Ishikawa (cell line): ENCODE results near the gene NTM.

Source experiments
- CREB1 ChIP-seq: IDR thresholded peaks from 2 replicates; pipeline ENCODE4 v1.6.1; 2012; ENCODE audit warnings: low read depth
- EP300 ChIP-seq: IDR thresholded peaks from 2 replicates; pipeline ENCODE4 v1.6.1; 2012; ENCODE audit warnings: borderline replicate concordance
- FOXM1 ChIP-seq: IDR thresholded peaks from 2 replicates; pipeline ENCODE4 v1.6.1; 2012; ENCODE audit warnings: low read depth, borderline replicate concordance
- RAD21 ChIP-seq: IDR thresholded peaks from 2 replicates; pipeline ENCODE4 v1.6.1; 2012; ENCODE audit warnings: low read depth
- YY1 ChIP-seq: IDR thresholded peaks from 2 replicates; pipeline ENCODE4 v1.6.1; 2012; ENCODE audit warnings: low read depth
- ZBTB7A ChIP-seq: IDR thresholded peaks from 2 replicates; pipeline ENCODE4 v1.6.1; 2012; ENCODE audit warnings: low read depth
- TF ChIP-seq, protein P1 (sequence below): IDR thresholded peaks from 2 replicates; pipeline ENCODE4 v1.6.1; 2012; ENCODE audit warnings: low read depth, mild to moderate bottlenecking
- TF ChIP-seq, protein P2 (sequence below): IDR thresholded peaks from 2 replicates; pipeline ENCODE4 v1.6.1; 2012

DNA sequence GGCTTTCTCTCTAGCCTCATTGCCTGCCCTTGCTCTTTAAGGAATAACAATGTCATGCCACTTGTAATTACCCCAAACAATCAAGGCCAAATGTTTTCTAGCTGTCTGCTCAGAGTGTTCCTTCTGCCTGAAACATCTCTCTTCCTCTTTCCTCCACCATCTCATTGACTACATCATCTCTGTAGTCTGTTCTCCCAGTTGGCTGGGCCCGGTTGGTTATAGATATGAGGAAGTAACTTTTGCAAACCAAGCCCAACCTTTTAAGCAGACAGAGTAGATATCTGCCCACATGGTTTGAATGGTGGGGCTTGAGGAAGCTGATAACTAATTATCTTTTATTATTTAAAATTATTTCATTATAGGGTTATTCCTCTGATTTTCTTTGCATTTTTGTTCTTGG, 104.5 kb downstream of the NTM start:
- TF ChIP-seq, protein P1, sequence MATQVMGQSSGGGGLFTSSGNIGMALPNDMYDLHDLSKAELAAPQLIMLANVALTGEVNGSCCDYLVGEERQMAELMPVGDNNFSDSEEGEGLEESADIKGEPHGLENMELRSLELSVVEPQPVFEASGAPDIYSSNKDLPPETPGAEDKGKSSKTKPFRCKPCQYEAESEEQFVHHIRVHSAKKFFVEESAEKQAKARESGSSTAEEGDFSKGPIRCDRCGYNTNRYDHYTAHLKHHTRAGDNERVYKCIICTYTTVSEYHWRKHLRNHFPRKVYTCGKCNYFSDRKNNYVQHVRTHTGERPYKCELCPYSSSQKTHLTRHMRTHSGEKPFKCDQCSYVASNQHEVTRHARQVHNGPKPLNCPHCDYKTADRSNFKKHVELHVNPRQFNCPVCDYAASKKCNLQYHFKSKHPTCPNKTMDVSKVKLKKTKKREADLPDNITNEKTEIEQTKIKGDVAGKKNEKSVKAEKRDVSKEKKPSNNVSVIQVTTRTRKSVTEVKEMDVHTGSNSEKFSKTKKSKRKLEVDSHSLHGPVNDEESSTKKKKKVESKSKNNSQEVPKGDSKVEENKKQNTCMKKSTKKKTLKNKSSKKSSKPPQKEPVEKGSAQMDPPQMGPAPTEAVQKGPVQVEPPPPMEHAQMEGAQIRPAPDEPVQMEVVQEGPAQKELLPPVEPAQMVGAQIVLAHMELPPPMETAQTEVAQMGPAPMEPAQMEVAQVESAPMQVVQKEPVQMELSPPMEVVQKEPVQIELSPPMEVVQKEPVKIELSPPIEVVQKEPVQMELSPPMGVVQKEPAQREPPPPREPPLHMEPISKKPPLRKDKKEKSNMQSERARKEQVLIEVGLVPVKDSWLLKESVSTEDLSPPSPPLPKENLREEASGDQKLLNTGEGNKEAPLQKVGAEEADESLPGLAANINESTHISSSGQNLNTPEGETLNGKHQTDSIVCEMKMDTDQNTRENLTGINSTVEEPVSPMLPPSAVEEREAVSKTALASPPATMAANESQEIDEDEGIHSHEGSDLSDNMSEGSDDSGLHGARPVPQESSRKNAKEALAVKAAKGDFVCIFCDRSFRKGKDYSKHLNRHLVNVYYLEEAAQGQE: no peak
- TF ChIP-seq YY1 (no peak), FOXM1 (no peak), CREB1 (no peak), EP300 (no peak), ZBTB7A (no peak), RAD21 (no peak)
- TF ChIP-seq, protein P2, sequence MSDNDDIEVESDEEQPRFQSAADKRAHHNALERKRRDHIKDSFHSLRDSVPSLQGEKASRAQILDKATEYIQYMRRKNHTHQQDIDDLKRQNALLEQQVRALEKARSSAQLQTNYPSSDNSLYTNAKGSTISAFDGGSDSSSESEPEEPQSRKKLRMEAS: no peak
